OCI-LY3 (cell line): Measurements from ENCODE around the gene PARN.

Source experiments
- H2AFZ ChIP-seq: fragments of 200-600, 300-600 bp; shearing (Covaris generic); 2 replicates; pipeline ENCODE4 v1.6.0; 2014; ENCODE audit warnings: antibody characterized with exemption, low read depth, low read length
- H3K27ac ChIP-seq: fragments of 200-600, 300-600 bp; sonication (generic); 2 replicates; pipeline ENCODE4 v1.5.1; 2014; ENCODE audit warnings: mild to moderate bottlenecking, low read length, moderate library complexity, mixed read lengths
- H3K27me3 ChIP-seq: fragments of 200-600, 300-600 bp; sonication (generic); 2 replicates; pipeline ENCODE4 v1.6.1; 2014; ENCODE audit warnings: low read depth, low read length, mixed read lengths
- H3K36me3 ChIP-seq: fragments of 200-600, 300-600 bp; sonication (generic); replicated peaks from 2 replicates; pipeline ENCODE3; 2014; ENCODE audit warnings: low read depth, low read length, mixed read lengths
- H3K4me1 ChIP-seq: fragments of 300-600, 200-600 bp; sonication (generic); 2 replicates; pipeline ENCODE4 v1.6.1; 2014; ENCODE audit warnings: low read length, mixed read lengths
- H3K4me2 ChIP-seq: fragments of 200-600, 300-600 bp; sonication (generic); 2 replicates; pipeline ENCODE4 v1.6.1; 2014; ENCODE audit warnings: low read length, mixed read lengths
- H3K4me3 ChIP-seq: fragments of 300-600, 200-600 bp; sonication (generic); 2 replicates; pipeline ENCODE4 v1.5.1; 2014; ENCODE audit warnings: antibody characterized with exemption, mild to moderate bottlenecking, low read length, moderate library complexity
- H3K79me2 ChIP-seq: fragments of 300-600, 200-600 bp; shearing (Covaris generic); 2 replicates; pipeline ENCODE4 v1.6.1; 2014; ENCODE audit warnings: mild to moderate bottlenecking, low read length, mixed read lengths
- H3K9ac ChIP-seq: fragments of 300-600, 200-600 bp; shearing (Covaris generic); 2 replicates; pipeline ENCODE4 v1.6.0; 2014; ENCODE audit warnings: mild to moderate bottlenecking, low read length, moderate library complexity
- H3K9me3 ChIP-seq: fragments of 200-600, 300-600 bp; shearing (Covaris generic); 2 replicates; pipeline ENCODE4 v1.6.1; 2014; ENCODE audit warnings: low read length, mixed read lengths; ENCODE audit not compliant: insufficient read depth
- H4K20me1 ChIP-seq: fragments of 200-600, 300-600 bp; sonication (generic); 2 replicates; pipeline ENCODE4 v1.6.1; 2016; ENCODE audit warnings: low read length, mixed read lengths; ENCODE audit not compliant: insufficient read depth
- CTCF ChIP-seq: fragments of 200-600, 300-600 bp; sonication (generic); IDR thresholded peaks from 2 replicates; pipeline ENCODE4 v1.5.1; 2014; ENCODE audit warnings: antibody characterized with exemption, low read length, low read depth
- EZH2phosphoT487 ChIP-seq: fragments of 200-600 bp; shearing (Covaris generic); IDR thresholded peaks from 2 replicates; pipeline ENCODE4 v1.6.1; 2018; ENCODE audit warnings: antibody characterized with exemption, mixed run types, low read depth

PARN gene

GRCh38 chr16:14394834-14395233, 235.2 kb downstream of the PARN start:
- TF ChIP-seq EZH2phosphoT487 = no peak
- TF ChIP-seq CTCF = no peak
- peaks cover 9% of the 10 kb centered on the region for H3K4me1 ChIP-seq
- no peaks in the 10 kb centered on the region for H3K36me3 ChIP-seq
- H3K9me3 ChIP-seq = no peaks in the 10 kb centered on the region
- no peak overlapping the region for H3K9ac ChIP-seq
- H3K4me2 ChIP-seq = no peak overlapping the region
- no peak overlapping the region for H2AFZ ChIP-seq
- H3K27me3 ChIP-seq = no peaks in the 10 kb centered on the region
- no peaks in the 10 kb centered on the region for H4K20me1 ChIP-seq
- no peak overlapping the region for H3K4me3 ChIP-seq
- no peak overlapping the region for H3K27ac ChIP-seq
- no peaks in the 10 kb centered on the region for H3K79me2 ChIP-seq

DNA sequence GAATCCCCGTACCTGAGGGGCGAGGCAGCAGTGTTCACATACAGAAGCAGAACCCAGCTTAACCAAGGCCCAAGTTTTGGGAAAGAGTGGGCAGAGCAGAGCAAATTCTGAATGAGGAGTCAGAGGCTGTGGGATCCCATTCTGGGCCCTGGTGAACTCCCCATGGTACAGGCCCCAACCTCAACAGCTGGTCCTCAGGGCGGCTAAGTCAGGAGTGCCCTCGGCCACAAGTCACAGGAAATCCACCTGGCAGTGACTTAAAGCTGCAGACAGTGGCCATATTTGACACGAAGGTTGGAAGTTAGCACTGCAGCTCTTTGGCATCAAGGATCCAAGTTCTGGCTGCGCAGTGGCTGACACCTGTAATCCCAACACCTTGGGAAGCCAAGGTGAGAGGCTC, 237.1 kb downstream of the PARN start:
- Histone ChIP-seq H2AFZ (no peak overlapping the region), H3K4me1 (no peaks in the 10 kb centered on the region), H4K20me1 (no peaks in the 10 kb centered on the region), H3K4me2 (no peak overlapping the region), H3K36me3 (no peaks in the 10 kb centered on the region), H3K9ac (no peak overlapping the region), H3K4me3 (no peak overlapping the region), H3K27ac (no peak overlapping the region), H3K79me2 (no peaks in the 10 kb centered on the region), H3K27me3 (0 out of 2 replicates have a peak, but pooled peaks cover 3% of the 10 kb centered on the region), H3K9me3 (no peaks in the 10 kb centered on the region)
- no peak for TF ChIP-seq CTCF
- TF ChIP-seq EZH2phosphoT487 = no peak

- Histone ChIP-seq H3K79me2 (no peaks in the 10 kb centered on the region), H3K36me3 (no peaks in the 10 kb centered on the region), H3K4me1 (peaks cover 4% of the 10 kb centered on the region; the same call in 1 of the 2 replicates), H4K20me1 (no peaks in the 10 kb centered on the region), H3K9ac (no peak overlapping the region), H3K9me3 (no peaks in the 10 kb centered on the region), H2AFZ (no peak overlapping the region), H3K27ac (no peak overlapping the region), H3K27me3 (0 out of 2 replicates have a peak, but pooled peaks cover 3% of the 10 kb centered on the region), H3K4me3 (no peak overlapping the region), H3K4me2 (no peak overlapping the region)
- no peak for TF ChIP-seq EZH2phosphoT487
- no peak for TF ChIP-seq CTCF
Observed at GRCh38 chr16:14389359-14389758, 240.7 kb downstream of the PARN start.

DNA sequence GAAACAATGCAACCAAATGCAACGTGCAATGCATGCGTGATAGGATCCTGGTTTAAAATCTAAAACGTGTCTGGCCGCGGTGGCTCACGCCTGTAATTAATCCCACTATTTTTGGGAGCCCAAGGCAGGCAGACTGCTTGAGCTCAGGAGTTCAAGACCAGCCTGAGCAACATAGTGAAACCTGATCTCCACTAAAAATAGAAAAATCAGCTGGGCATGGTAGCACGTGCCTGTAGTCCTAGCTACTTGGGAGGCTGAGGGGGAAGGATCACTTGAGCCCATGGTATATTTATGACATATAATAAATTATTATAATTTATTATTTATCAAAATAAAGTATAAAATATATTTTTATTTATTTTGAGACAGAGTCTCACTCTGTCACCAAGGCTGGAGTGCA, 241.8 kb downstream of the PARN start:
- Histone ChIP-seq H3K9me3 (no peaks in the 10 kb centered on the region), H3K36me3 (no peaks in the 10 kb centered on the region), H4K20me1 (no peaks in the 10 kb centered on the region), H2AFZ (no peak overlapping the region), H3K27me3 (0 out of 2 replicates have a peak, but pooled peaks cover 3% of the 10 kb centered on the region), H3K9ac (no peak overlapping the region), H3K4me1 (peaks cover 4% of the 10 kb centered on the region; the same call in 1 of the 2 replicates), H3K4me2 (no peak overlapping the region), H3K4me3 (no peak overlapping the region), H3K79me2 (no peaks in the 10 kb centered on the region), H3K27ac (no peak overlapping the region)
- TF ChIP-seq CTCF (no peak), EZH2phosphoT487 (no peak)
